Endothelial cell (in vitro differentiated cells): Measurements from ENCODE around the gene KDM4C. TPM values are rescaled to one million over a fixed set of nuclear protein-coding genes. Genes with fewer than 3 reads are reported as not detected.
"Not testable (repeated sequence)": the region's sequence is repeated elsewhere in the genome, so short reads cannot be mapped to it uniquely, and the experiment has no call there.

Experiments used
- DNase-seq: peaks from one replicate; pipeline ENCODE4 v3.0.0; 2021; ENCODE audit warnings: low spot score
- H3K27ac Mint-ChIP-seq: one replicate; pipeline ENCODE4 v1.8.0; 2021; ENCODE audit warnings: mixed read lengths, inconsistent platforms; ENCODE audit not compliant: unreplicated experiment
- H3K27me3 Mint-ChIP-seq: one replicate; pipeline ENCODE4 v1.8.0; 2021; ENCODE audit warnings: mild to moderate bottlenecking, moderate library complexity, mixed read lengths, inconsistent platforms; ENCODE audit not compliant: unreplicated experiment
- H3K36me3 Mint-ChIP-seq: one replicate; pipeline ENCODE4 v1.8.0; 2021; ENCODE audit warnings: mild to moderate bottlenecking, low read depth, mixed read lengths, inconsistent platforms; ENCODE audit not compliant: unreplicated experiment
- H3K4me1 Mint-ChIP-seq: one replicate; pipeline ENCODE4 v1.8.0; 2021; ENCODE audit warnings: mild to moderate bottlenecking, mixed read lengths, inconsistent platforms; ENCODE audit not compliant: unreplicated experiment
- H3K4me3 Mint-ChIP-seq: one replicate; pipeline ENCODE4 v1.8.0; 2021; ENCODE audit warnings: mild to moderate bottlenecking, mixed read lengths, inconsistent platforms; ENCODE audit not compliant: unreplicated experiment
- H3K9me3 Mint-ChIP-seq: one replicate; pipeline ENCODE4 v1.8.0; 2021; ENCODE audit warnings: mixed read lengths, inconsistent platforms; ENCODE audit not compliant: unreplicated experiment
- CTCF ChIP-seq: fragments of 200-600 bp; sonication (generic); IDR thresholded peaks from one replicate; pipeline ENCODE4 v1.5.0; 2021; ENCODE audit warnings: antibody characterized with exemption; ENCODE audit not compliant: unreplicated experiment
- total RNA-seq: library from RNA; stranded (reverse); fragmentation: NEBNext Ultra II Directional; extraction: Animal tissue kit (Norgen Biotek cat#: 25700); gene quantifications from one replicate; pipeline ENCODE4 v1.2.1, GENCODE V29; 2021; ENCODE audit not compliant: unreplicated experiment

The KDM4C gene
- total RNA-seq, 1 donor from 2014 or later: 21.0 TPM

- Mint-ChIP-seq H3K9me3 (no peaks in the 10 kb centered on the region), H3K27me3 (peaks cover 6% of the 10 kb centered on the region), H3K4me3 (no peak overlapping the region), H3K27ac (peak overlapping the region; percentile 95), H3K4me1 (peaks cover 29% of the 10 kb centered on the region), H3K36me3 (peaks cover 17% of the 10 kb centered on the region)
- no peak for TF ChIP-seq CTCF
- DNase-seq: no peak
Observed at GRCh38 chr9:7177383-7177782, 419.6 kb downstream of the KDM4C start.

GRCh38 chr9:7178729-7179128 is 421.0 kb downstream of the KDM4C start:
- no peak overlapping the region for H3K4me3 Mint-ChIP-seq
- peaks cover 29% of the 10 kb centered on the region for H3K4me1 Mint-ChIP-seq
- H3K36me3 Mint-ChIP-seq: peaks cover 21% of the 10 kb centered on the region
- no peaks in the 10 kb centered on the region for H3K9me3 Mint-ChIP-seq
- no peak for TF ChIP-seq CTCF
- peak; percentile 31 for DNase-seq
- peaks cover 6% of the 10 kb centered on the region for H3K27me3 Mint-ChIP-seq
- peak overlapping the region; percentile 95 for H3K27ac Mint-ChIP-seq

GRCh38 chr9:7180247-7180646 is 422.5 kb downstream of the KDM4C start:
- TF ChIP-seq CTCF: no peak
- peaks cover 21% of the 10 kb centered on the region for H3K36me3 Mint-ChIP-seq
- H3K9me3 Mint-ChIP-seq: no peaks in the 10 kb centered on the region
- peaks cover 5% of the 10 kb centered on the region for H3K27me3 Mint-ChIP-seq
- DNase-seq: no peak
- peak overlapping the region; percentile 95 for H3K27ac Mint-ChIP-seq
- H3K4me3 Mint-ChIP-seq: no peak overlapping the region
- peaks cover 26% of the 10 kb centered on the region for H3K4me1 Mint-ChIP-seq

- H3K4me3 Mint-ChIP-seq, DNase-seq, H3K9me3 Mint-ChIP-seq, H3K27me3 Mint-ChIP-seq, H3K27ac Mint-ChIP-seq: not testable (repeated sequence)
- peaks cover 25% of the 10 kb centered on the region for H3K4me1 Mint-ChIP-seq
- H3K36me3 Mint-ChIP-seq: peaks cover 29% of the 10 kb centered on the region
Observed at GRCh38 chr9:7183139-7183538, 425.4 kb downstream of the KDM4C start.

- TF ChIP-seq CTCF: no peak
- no peak overlapping the region for H3K4me3 Mint-ChIP-seq
- peaks cover 3% of the 10 kb centered on the region for H3K4me1 Mint-ChIP-seq
- DNase-seq: no peak
- H3K9me3 Mint-ChIP-seq: no peaks in the 10 kb centered on the region
- H3K27ac Mint-ChIP-seq: no peak overlapping the region
- peaks cover 26% of the 10 kb centered on the region for H3K36me3 Mint-ChIP-seq
- H3K27me3 Mint-ChIP-seq: peaks cover 4% of the 10 kb centered on the region
Observed at GRCh38 chr9:7185612-7186011, 427.8 kb downstream of the KDM4C start.

GRCh38 chr9:7186175-7186574 is 428.4 kb downstream of the KDM4C start:
- Mint-ChIP-seq H3K4me1 (peaks cover 3% of the 10 kb centered on the region), H3K36me3 (peaks cover 26% of the 10 kb centered on the region), H3K27me3 (peaks cover 4% of the 10 kb centered on the region), H3K9me3 (no peaks in the 10 kb centered on the region), H3K27ac (no peak overlapping the region), H3K4me3 (no peak overlapping the region)
- no peak for DNase-seq
- TF ChIP-seq CTCF: peak; percentile 84
